Neural cell (in vitro differentiated cells): ENCODE measurements around the gene MAP2K6.

Source experiments
- CTCF ChIP-seq: fragments of 450-650 bp; IDR thresholded peaks from 2 replicates; pipeline ENCODE4 v1.5.1; 2014; ENCODE audit warnings: antibody characterized with exemption, mild to moderate bottlenecking, moderate library complexity; ENCODE audit not compliant: poor library complexity, severe bottlenecking
- EZH2 ChIP-seq: fragments of 200-600, 300-800 bp; shearing (Covaris generic), sonication (generic); IDR thresholded peaks from 2 replicates; pipeline ENCODE4 v1.6.1; 2014; ENCODE audit warnings: antibody characterized with exemption, low read length, borderline replicate concordance, mild to moderate bottlenecking; ENCODE audit not compliant: insufficient read depth, poor library complexity, severe bottlenecking
- MXI1 ChIP-seq: fragments of 450-650 bp; conservative IDR thresholded peaks from 2 replicates; pipeline ENCODE4 v1.6.1; 2014; ENCODE audit warnings: antibody characterized with exemption, mild to moderate bottlenecking; ENCODE audit not compliant: poor library complexity, severe bottlenecking
- POLR2AphosphoS5 ChIP-seq: IDR thresholded peaks from 2 replicates; pipeline ENCODE4 v1.6.1; 2012
- RAD21 ChIP-seq: fragments of 450-650 bp; conservative IDR thresholded peaks from 2 replicates; pipeline ENCODE4 v1.6.1; 2014; ENCODE audit warnings: antibody characterized with exemption, mild to moderate bottlenecking, moderate library complexity
- REST ChIP-seq: IDR thresholded peaks from 2 replicates; pipeline ENCODE4 v1.6.1; 2012; ENCODE audit warnings: borderline replicate concordance
- SMC3 ChIP-seq: fragments of 450-650 bp; conservative IDR thresholded peaks from 2 replicates; pipeline ENCODE4 v1.6.1; 2014; ENCODE audit warnings: antibody characterized with exemption, mild to moderate bottlenecking, moderate library complexity; ENCODE audit not compliant: poor library complexity
- TAF1 ChIP-seq: IDR thresholded peaks from 2 replicates; pipeline ENCODE4 v1.6.1; 2012; ENCODE audit warnings: low read depth

- TF ChIP-seq REST (no peak), TAF1 (no peak), RAD21 (no peak), POLR2AphosphoS5 (no peak), CTCF (no peak), SMC3 (no peak), EZH2 (no peak), MXI1 (no peak)
These were observed 28.6 kb downstream of the MAP2K6 start for GRCh38 chr17:69443138-69443537.
